T-helper 22 cell (primary cell): ENCODE measurements around the gene TREML1.

ENCODE experiments used
- DNase-seq: peaks from one replicate; pipeline ENCODE4 v3.0.0-alpha.2; 2020; ENCODE audit warnings: low read depth

The TREML1 gene

DNA sequence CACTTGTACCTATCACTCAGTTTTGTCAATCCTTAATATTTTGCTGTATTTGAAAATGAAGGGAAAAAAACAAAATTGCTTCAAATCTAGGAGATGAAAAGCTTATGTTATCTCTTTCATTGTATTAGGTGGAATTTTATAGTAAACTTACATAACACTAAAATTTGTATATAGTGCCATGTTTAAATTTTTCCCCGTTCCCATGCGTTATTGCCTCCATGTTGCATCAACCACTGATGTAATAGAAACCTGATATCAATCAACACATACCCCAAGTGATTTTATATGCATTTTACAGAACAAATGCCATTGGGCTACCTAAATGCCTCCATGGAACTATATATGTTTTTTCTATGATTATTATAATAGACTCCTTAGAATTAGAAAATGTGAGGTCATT is 23.5 kb upstream of the TREML1 start:
- DNase-seq = no peak

GRCh38 chr6:41177287-41177686 is 23.1 kb upstream of the TREML1 start:
- no peak for DNase-seq

DNA sequence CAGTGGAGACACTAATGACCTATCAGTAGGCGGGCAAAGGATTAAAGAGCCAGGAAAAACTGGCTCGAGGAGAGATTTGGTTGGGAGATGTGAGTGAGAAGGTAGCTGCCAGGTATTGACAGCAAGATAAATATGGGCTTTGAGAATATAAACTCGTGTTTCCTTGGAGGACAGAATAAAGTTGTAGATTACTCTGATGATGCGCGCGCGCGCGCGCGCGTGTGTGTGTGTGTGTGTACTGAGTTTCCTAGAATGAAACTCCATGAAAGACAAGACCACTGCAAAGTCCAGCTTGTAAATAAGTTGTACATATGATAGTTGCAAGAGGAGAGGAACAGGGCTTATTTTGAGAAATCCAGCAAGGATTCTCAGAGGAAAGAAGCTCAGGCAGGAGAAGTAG is 22.0 kb upstream of the TREML1 start:
- DNase-seq = no peak

DNA sequence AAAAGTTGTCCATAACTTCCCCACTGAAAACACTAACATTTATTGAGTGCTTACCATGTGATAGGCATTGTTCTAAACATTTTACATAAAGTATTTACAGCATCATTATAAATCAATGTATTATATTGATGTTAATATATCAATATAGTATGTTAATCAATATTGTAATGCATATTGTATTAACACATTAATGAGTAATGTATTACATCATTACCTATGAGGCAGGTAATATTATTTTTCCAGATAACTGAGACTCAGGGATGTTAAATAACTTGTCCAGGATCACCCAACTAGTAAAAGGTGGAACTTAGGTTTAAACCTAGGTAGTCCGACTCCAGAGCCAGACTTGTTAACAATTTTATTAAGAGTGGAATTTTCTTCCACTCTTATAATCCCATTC is 20.9 kb upstream of the TREML1 start:
- no peak for DNase-seq

- DNase-seq = no peak
Measured at GRCh38 chr6:41174610-41175009, 20.5 kb upstream of the TREML1 start.

- no peak for DNase-seq
Measured at GRCh38 chr6:41171908-41172307, 17.8 kb upstream of the TREML1 start.

GRCh38 chr6:41170547-41171160 is 16.5 kb upstream of the TREML1 start:
- DNase-seq = no peak

GRCh38 chr6:41167173-41167963 is 13.2 kb upstream of the TREML1 start:
- no peak for DNase-seq

- no peak for DNase-seq
Measured at GRCh38 chr6:41164551-41165120, 10.5 kb upstream of the TREML1 start.

GRCh38 chr6:41163419-41163717 is 9.2 kb upstream of the TREML1 start:
- DNase-seq = no peak

- no peak for DNase-seq
Measured at GRCh38 chr6:41162687-41163418, 8.7 kb upstream of the TREML1 start, which contains the start of gene TREM2. Gene TREM2 (minus strand): TSS chr6:41163116. CDS start chr6:41163082, 34 bp downstream.

- no peak for DNase-seq
Measured at GRCh38 chr6:41161851-41162552, 7.9 kb upstream of the TREML1 start.

DNA sequence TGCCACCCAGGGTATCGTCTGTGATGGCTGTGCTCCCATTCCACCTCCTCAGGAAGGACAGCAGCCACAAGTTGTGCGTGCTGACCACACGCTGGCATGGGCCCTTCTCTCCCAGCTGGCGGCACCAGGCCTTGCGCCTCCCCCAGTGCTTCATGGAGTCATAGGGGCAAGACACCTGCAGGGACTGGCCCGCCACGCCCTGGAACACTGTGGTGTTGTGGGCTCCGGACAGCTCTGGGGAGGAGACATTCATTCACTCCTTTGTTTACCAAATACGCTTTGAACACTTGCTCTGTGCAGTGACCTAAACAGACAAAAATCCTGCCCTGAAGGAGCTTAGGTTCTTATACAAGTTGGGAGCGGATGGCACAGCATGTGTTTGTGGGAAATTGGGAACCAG is 7.2 kb upstream of the TREML1 start:
- no peak for DNase-seq

DNA sequence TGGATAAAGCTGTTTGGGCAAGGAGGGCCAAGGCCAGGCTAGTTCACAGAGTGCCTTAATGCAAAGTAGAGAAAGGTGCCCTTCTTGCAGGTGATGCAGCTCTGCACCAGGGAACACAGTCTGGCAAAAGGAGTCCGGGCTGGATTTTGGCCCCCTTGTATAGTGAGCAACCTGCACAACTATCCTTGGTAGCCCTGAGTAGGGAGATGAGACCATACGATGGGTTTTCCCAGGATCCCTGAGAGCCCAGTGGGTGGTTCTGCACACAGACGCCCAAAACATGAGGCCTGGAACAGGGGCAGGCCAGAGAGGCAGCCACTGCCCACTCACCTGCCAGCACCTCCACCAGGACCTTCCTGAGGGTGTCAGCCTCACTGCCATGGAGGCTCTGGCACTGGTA is 6.8 kb upstream of the TREML1 start:
- no peak for DNase-seq

DNA sequence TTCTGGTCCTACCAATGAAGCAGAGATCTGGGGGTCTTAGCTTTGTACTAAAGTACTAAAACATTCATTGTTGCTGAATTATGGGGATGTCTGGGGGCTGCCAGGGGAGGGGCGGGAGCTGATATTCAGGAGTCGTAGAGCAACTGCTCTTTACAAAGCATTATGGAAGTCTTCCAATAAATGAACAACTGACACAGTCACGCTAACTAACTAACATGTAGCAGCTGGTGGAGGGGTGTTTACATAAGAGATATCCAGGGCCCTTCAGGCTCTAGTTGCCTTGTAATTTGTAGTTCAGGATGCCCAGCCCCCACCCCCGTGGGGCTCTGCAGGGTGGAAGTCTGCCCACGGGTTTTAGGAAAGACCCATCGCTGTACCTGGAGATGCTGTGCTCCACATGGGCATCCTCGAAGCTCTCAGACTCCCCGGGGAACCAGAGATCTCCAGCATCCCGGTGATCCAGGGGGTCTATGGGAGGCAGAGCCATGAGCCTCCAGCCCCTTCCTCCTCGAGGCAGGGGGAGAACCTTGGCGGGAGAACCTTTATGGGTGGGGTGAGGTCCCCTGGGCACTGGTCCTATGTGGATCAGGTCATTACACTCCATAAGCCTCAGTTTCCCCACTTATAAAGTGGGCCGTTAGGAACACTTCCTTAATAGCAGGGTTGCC is 5.4 kb upstream of the TREML1 start:
- no peak for DNase-seq

- no peak for DNase-seq
Measured at GRCh38 chr6:41157323-41157722, 3.2 kb upstream of the TREML1 start.

GRCh38 chr6:41156771-41157170 is 2.6 kb upstream of the TREML1 start:
- DNase-seq = no peak

DNA sequence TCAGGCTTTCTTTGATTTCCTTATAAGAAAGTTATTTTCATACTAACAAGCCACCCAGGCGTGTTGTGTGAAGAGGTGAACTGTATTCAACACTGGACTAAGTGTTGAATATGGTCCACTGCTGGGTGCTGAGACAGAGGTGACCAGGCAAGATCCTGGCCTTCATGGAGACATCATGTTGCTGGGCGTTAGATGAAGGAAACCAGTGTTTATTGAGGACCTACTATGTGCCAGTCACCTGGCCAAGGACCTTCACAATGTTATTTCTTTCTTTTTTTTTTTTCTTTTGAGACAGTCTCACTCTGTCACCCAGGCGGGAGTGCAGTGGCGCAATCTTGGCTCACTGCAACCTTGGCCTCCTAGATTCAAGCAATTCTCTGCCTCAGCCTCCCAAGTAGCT is 1.9 kb upstream of the TREML1 start:
- DNase-seq = no peak

DNA sequence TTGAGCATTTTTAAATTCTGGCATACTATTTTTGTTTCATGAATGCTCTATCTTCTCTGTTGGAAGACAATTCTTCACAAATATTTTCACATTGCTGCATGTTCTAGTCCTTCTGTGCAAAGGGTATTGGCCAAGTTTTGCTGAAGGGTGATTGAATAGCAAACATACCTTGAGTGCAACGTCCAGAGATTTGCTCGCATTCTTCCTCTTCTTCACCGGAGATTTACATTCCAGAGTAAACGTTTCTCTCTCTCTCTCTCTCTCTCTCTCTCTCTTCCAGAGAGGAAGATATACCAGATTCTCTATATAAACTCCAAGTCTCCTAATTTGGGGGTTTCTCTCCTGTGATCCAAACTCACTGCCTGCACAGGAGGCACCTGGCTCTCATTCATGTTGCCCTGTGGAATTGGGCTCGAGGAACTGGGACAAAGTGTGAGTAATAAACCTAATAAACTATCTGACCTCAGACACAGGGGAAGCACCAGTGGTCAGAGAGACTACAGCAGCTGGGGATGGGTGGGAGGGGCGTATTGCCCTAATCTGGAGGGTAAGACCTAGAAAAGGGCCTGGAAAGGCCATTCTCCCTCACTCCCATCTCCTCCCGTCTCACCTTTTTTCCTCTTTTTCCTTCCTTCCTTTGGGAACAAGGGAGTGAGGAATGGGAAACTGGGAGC is 1.1 kb upstream of the TREML1 start:
- no peak for DNase-seq

GRCh38 chr6:41153451-41153850 is 696 bp downstream of the TREML1 start:
- no peak for DNase-seq

GRCh38 chr6:41150671-41151070 is 3.5 kb downstream of the TREML1 start:
- no peak for DNase-seq
